ENCODE measurements around the gene NOC4L.

The NOC4L gene

DNA sequence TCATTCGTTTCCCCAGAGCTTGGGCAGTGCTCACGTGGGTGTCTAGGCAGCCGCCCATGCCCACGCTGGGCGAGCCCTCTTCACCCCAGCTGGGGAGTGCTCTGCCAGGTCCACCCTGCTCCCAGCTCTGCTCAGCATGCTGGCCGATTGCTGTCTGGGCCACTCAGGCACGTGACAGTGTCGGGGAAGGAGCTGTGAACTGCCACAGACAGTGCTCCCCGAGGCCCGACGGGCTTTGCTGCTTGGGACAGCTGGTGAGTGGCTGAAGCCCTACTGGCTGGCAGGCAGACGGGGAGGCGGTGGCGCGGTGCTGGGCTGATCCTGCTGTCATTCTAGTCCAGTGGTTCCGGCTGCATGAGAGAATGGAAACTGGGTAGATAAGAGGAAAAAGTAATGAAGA lies 15.8 kb downstream of the NOC4L start:
- TF ChIP-seq, protein P1, sequence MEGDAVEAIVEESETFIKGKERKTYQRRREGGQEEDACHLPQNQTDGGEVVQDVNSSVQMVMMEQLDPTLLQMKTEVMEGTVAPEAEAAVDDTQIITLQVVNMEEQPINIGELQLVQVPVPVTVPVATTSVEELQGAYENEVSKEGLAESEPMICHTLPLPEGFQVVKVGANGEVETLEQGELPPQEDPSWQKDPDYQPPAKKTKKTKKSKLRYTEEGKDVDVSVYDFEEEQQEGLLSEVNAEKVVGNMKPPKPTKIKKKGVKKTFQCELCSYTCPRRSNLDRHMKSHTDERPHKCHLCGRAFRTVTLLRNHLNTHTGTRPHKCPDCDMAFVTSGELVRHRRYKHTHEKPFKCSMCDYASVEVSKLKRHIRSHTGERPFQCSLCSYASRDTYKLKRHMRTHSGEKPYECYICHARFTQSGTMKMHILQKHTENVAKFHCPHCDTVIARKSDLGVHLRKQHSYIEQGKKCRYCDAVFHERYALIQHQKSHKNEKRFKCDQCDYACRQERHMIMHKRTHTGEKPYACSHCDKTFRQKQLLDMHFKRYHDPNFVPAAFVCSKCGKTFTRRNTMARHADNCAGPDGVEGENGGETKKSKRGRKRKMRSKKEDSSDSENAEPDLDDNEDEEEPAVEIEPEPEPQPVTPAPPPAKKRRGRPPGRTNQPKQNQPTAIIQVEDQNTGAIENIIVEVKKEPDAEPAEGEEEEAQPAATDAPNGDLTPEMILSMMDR (IDR thresholded peaks at IDR 0.05) = no peak
- TF ChIP-seq ZFX (IDR thresholded peaks at IDR 0.05; ENCODE audit: borderline replicate concordance) = no peak
- no peak overlapping the region for H3K27ac ChIP-seq

DNA sequence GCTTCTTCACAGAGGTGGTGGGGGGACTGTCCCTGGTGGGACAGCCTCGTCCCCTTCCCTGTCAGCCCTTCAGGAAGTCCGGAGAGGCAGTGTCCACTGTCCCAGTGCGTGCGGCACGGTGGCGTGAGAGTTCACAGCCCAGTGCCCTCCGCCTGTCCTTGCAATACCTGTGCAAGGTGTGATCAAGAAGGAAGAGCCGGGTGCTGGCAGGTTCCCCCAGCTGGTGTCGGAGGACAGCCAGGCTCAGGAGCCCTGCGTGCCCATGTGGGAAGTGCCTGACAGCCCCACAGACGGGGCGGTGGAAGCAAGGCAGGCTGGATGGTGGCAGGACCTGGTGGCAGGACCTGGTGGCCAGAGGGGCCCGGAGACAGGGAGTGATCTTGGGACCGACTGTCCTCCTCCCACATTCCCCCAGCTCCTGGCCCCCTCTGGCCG lies 16.4 kb downstream of the NOC4L start:
- no peak for TF ChIP-seq ZFX (IDR thresholded peaks at IDR 0.05; ENCODE audit: borderline replicate concordance)
- TF ChIP-seq, protein P1 (IDR thresholded peaks at IDR 0.05) = no peak

DNA sequence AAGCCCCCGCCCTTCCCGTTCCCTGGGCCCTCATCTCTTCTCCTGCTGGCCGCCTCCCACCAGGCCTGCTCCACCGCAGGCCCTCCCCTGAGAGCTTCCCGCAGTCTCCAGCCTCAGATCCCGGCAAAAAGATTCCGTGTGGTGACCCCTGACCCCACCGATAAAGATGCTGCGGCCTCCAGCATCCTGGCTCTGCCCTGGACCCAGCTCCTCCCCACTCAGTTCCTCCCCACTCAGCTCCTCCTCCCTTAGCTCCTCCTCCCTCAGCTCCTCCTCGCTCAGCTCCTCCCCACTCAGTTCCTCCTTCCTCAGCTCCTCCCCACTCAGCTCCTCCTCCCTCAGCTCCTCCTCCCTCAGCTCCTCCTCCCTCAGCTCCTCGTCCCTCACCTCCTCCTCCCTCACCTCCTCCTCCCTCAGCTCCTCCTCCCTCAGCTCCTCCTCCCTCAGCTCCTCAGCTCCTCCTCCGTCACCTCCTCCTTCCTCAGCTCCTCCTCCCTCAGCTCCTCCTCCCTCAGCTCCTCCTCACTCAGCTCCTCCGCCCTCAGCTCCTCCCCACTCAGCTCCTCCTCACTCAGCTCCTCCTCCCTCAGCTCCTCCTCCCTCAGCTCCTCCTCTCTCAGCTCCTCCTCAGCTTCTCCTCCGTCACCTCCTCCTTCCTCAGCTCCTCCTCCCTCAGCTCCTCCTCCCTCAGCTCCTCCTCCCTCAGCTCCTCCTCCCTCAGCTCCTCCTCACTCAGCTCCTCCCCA lies 17.0 kb downstream of the NOC4L start:
- TF ChIP-seq, protein P1 (IDR thresholded peaks at IDR 0.05) = no peak
- no peak for TF ChIP-seq ZFX (IDR thresholded peaks at IDR 0.05; ENCODE audit: borderline replicate concordance)
- no peak overlapping the region for H3K27ac ChIP-seq

More for the DNA sequence above, 16.4 kb downstream of the NOC4L start:
- H3K27ac ChIP-seq = no peak overlapping the region

DNA sequence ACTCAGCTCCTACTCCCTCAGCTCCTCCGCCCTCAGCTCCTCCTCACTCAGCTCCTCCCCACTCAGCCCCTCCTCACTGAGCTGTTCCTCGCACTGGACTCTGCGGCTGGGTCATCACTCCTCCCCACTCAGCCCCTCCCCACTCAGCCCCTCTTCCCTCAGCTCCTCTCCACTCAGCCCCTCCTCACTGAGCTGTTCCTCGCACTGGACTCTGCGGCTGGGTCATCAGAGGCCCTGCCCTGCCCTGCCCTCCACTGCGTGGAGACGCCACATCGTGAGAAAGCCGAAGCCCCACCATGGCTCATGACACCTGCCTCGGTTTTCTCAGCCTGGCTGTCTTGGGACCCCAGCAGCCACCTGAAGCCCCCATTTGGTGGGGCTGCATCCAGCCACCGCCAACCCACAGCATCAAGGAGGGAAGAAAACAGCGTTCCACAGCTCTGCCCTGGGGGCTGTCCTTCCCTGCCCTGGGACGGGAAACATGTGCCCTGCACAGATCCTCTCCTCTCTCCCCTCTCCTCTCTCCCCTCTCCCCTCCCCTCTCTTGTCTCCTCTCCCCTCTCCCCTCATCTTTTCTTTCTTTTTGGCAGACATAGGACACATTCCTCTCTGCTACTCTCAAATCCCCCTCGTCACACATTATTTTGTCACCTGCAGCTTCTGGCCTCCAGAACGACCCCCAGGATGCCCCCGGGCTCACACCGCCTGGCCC lies 17.7 kb downstream of the NOC4L start:
- no peak for TF ChIP-seq ZFX (IDR thresholded peaks at IDR 0.05; ENCODE audit: borderline replicate concordance)
- TF ChIP-seq, protein P1 (IDR thresholded peaks at IDR 0.05) = no peak
- no peak overlapping the region for H3K27ac ChIP-seq

DNA sequence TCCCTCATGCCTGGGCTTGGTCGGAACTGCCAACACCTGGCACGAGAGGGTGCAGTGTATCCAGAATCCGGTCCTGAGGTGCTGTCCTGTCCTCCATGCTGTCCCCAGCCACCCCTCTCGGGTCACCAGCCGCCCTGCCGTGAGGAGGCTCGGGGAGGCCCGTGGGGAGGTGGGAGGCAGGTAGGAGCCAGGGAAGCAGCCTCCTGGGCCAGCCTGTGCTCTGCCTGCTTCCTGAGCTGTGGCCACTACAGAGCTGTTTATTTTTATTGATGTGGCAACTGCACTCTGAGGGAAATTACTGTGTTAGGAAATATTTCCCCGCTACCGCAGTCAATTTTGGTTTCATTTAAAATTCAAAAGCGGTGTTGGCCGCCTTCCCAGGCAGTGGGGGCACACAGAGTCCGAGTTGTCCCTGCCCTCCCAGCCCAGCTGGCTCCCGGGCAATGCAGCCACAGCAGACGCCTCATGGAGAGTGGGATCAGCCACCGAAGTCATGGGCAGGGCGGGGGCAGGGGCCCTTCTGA lies 18.3 kb downstream of the NOC4L start:
- no peak for TF ChIP-seq ZFX (IDR thresholded peaks at IDR 0.05; ENCODE audit: borderline replicate concordance)
- TF ChIP-seq, protein P1 (IDR thresholded peaks at IDR 0.05) = no peak
- no peak overlapping the region for H3K27ac ChIP-seq

DNA sequence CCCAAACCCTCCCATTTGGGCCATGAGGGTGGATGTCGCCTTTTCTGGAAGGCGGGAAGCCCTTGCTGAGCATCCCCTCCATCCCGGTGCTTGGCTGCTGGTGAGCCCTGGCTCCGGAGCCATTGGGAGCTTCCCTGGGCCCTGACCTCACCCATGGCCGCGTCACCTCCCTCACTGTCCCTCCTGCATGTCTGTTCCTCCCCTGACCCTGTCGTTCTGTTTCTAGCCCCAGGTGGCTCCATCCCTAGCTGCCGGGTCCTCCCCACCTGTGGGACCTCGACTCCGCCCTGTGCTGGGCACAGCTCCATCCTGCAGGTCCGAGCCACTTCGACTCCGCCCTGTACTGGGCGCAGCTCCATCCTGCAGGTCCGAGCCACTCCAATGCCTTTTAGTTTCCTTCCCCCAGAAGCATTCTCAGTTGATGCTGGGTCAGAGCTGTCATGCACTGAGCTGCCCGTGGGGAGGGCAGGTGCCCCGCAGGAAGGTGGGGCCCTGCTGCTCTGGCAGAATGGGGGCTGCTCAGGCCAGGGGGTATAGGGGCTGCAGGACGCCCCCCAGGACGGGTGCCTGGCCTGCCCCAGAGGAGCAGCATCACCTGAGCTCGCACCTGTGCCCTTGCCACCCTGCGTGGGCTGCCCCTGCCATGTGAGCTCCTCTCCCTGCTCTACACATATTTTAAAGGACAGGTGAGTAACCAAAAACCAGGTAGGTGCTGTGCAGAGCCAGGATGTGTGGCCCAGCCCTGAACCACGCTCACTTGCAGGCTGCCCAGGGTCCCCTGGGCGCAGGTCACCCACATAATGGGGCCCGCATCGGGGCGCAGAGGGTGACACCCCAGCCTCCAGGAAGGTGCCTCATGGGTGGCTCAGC lies 19.0 kb downstream of the NOC4L start:
- TF ChIP-seq, protein P1 (IDR thresholded peaks at IDR 0.05) = no peak
- TF ChIP-seq ZFX (IDR thresholded peaks at IDR 0.05; ENCODE audit: borderline replicate concordance) = no peak
- no peak overlapping the region for H3K27ac ChIP-seq
